GM20431 (cell line): ENCODE data around the gene TXNRD1.
"Not testable (repeated sequence)": the region's sequence is repeated elsewhere in the genome, so short reads cannot be mapped to it uniquely, and the experiment has no call there.

ENCODE experiments used
- in situ Hi-C: fragments of 300-500 bp; cut with MseI, MboI; formaldehyde crosslinking; loops from one replicate; pipeline ENCODE4 v1.15.0; 2020; ENCODE audit warnings: low sequenced_read_pairs; ENCODE audit not compliant: unreplicated experiment

The TXNRD1 gene

DNA sequence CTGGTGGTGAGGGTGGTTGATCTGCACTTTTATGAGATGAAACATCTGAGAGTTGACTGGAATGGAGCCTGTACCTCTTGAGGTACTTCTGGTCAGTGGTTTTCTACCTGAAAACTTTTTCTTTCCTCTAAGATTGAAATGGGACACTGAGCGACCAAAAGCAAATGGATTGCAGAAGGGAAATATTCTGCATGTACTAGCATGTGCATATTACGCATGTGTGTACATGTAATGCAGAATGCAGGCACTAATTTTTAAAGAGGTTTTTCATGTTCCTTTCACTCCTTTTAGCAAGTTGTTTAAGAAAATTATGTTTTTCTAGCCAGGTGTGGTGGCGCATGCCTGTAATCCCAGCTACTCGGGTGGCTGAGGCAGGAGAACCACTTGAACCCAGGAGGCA, 59.2 kb downstream of the TXNRD1 start:
- in situ Hi-C loops, result no loop called here

DNA sequence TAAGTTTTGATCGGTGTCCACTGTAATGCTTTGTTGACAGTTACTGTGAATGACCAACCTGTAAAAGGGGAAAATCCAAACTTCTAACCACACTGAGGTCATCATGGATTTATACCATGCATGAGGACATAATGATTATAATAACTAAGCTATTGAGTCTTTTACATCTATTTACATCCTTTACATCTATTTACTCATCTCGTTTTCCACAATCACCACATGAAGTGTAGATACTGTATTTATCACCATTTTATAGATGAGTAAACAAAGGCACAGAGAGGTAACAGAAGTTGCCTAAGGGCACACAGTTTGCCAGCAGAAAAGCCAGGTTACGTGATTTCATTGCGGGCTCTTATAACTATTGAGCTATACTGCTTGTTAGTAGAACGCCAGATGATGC, 60.1 kb downstream of the TXNRD1 start:
- in situ Hi-C loops, result no loop called here

DNA sequence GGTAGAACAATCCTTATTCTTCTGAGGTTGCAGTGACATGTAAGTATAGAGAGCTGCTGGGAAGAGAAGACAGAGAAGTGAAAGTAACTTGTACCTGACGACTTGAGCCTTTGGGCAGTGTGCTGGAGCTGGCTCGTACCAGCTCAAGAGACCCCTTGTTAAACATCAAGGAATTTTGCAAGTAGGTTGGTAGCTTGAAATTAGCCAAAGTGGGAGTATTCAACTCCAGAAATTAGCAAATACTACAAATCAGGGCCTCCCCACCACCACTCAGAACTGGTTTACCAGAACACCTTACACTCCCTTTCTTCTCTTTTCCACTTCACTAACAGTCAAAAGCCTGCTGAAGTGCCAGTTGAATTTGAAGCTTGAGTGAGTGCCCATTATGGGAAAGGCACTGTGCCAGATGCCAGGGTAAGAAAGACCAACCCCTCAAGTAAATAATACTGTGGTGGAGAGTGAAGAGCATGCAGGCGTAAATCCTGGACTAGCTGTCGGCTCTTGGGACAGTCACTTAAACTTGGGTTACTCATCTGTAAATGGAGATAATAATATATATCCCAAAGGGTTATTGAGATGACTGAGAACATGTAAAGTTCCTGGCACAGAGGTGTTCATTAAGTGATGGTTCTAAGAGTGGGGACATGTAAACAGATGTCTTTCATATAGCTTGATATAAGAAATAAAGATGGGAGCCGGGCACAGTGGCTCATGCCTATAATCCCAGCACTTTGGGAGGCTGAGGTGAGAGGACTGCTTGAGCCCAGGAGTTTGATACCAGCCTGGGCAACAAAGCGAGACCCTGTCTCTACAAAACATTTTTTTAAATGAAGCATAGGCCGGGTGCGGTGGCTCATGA, 60.9 kb downstream of the TXNRD1 start:
- in situ Hi-C loops, result no loop called here

DNA sequence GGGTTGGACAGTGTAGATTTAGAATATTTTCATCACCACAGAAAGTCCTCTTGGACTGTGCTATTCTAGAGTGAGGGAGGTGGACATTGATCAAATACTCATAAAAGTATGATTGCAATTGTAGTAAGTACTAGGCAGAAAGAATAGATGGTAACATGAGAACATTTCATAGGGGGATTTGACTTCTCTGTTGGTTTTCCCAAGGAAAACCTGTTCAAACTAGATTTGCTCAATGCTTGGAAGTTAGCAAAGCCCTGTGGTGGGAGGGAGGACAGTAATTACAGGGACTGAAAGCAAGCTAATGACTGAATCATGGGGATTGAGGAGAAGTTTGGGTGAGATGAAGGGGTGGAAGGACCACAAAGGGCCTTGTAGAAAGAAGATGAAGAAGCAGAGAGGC, 63.6 kb downstream of the TXNRD1 start:
- in situ Hi-C loops, result no loop called here

DNA sequence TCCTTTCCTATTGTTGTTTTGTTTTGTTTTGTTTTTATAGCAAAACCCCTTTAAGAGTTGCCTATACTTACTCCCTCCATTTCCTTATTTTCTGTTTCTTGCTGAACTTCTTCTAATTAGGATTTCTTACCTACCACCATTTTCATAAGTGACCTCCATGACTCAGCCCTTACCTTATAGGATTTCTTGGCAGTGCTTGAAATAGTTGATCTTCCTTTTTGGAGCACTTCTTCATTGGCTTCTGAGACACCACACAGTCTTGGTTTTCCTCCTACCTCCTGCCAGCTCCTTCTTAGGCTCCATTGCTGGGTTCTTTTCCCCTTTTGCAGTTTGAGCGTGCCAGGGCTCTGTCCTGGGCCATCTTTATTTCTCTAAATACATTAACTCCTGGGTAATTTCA, 64.5 kb downstream of the TXNRD1 start:
- in situ Hi-C loops, result no loop called here

DNA sequence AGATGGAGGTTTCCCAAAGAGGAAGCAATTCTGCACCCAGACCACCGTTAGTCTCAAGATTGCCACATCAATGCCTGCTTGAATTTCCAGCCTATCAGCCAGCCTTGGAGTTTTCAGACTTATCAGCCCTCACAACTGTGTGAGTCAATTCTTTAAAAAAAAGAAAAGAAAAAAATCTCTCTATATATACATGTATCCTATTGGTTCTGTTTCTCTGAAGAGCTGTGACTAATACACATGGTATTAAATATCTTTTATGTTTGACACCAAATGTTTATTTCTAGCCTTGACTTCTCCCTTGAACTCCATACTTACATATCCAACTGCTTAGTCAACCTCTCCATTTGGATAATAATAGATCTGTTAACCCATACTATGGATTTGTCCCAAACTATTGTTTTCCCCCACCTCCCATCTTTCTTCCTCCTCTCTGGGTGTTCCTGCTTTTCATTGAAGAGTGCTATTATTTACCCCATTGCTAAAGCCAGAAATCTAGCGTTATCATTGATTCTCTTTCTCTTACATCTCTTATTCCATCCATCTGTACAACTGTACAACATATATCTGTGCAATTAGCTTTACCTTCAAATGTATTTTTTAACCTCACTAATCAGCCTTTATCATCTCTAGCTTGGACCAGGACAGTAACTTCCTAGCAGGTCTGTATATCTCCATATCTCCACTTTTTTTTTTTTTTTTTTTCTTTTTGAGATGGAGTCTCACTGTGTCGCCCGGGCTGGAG, 65.3 kb downstream of the TXNRD1 start:
- in situ Hi-C loops, result no loop called here

DNA sequence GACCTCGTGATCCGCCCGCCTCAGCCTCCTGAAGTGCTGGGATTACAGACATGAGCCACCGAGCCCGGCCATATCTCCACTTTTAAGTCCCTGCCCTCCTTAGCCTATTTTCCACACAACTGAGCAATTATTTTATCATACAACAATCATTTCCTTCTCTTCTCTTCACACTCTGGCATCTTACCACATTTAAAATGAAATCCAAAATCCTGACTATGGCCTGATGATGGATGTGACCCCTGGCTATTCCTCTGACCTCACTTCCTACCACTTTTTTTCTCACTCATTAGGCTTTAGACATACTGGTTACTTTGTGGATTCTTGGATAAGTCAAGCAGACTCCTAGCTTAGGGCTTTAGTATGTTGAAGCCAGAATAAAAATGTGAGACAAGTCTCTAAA, 66.1 kb downstream of the TXNRD1 start:
- in situ Hi-C loops, result no loop called here

DNA sequence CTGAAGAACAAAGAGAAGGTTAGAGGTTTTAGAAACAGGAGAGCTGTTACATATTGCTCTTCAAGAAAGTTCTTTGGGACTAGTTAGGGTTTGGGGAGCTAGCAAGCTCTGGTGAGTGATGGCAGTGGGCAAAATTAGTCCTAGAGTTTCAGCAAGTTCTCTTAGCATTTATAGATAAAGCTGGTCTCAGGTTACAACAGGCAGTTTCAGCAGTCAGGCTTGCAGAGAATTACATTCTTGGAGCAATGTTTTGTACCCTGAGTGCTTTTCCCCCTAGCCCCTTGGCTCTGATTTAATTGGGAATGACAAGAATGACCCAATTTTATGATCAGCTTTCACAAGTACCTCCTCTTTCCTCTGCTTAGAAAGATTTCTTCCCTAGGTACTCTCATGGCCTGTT, 66.5 kb downstream of the TXNRD1 start:
- in situ Hi-C loops, result no loop called here

DNA sequence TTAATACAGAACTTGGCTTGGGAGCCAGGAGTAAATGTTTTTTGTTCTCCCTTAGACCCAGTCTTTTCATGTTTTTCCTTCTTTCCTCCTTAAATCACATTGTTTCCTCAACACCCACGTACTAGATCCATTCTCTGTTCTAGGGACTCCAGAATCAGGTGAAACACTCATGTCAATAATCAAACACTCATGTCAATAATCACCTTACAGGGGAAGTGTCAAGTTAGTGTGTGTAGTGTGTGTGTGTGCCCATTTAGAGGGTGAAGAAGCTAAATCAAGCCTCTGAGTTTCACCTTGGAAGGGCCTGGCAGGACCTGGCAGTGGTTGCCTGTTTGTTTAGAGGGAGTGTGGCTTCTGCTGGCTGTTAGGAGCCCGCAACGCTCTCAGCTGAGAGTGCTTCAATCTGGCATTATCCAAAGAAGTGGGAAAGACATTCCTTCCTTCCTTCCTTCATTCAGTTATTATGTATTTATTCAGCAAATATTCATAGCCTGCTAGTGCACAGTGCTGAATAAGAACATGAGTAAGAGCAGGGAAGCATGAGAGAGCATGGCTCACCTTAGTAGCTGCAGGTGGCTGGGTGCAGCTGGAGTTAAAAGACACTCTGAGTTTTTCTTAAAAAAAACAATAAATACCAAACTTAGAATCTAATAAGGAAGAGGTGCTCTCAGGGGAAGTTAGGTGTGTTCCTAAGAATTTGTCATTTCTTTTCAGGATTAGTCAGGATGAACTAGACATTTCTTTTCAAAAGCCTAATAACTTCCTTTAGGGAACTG, 70.3 kb downstream of the TXNRD1 start:
- in situ Hi-C loops, result no loop called here

DNA sequence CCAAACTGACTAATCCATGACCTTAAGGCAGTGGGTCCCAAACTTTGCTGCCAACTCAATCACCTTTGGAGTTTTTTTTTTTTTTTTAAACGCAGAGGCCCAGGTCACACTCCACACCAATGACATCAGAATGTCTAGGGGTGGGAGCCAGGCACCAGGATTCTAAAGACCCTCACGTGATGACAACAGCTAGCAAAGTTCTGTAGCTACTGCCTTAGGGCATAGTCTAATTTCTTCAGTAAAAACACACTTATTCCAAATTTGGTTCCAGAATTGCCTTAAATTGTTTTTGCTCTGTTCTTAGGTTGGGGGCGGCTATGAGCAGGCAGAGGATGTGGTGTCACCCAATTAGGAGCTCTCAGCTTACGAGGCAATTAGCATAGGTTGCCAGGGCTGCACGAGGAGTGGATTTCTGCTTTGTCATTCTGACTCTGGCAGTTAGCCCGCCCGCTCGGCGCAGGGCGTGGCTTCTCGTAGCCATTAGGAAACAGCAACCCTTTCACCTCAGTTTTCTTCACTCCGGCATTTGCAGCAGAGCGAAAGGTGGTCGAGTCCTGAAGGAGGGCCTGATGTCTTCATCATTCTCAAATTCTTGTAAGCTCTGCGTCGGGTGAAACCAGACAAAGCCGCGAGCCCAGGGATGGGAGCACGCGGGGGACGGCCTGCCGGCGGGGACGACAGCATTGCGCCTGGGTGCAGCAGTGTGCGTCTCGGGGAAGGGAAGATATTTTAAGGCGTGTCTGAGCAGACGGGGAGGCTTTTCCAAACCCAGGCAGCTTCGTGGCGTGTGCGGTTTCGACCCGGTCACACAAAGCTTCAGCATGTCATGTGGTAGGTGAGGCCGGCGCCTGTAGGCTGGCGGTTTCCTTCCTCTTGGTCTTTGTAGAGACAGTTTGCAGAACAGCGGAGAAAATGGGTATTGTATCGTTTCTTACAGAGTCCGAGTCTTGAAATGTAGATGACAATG, 71.2 kb downstream of the TXNRD1 start:
- in situ Hi-C loops, result no loop called here

DNA sequence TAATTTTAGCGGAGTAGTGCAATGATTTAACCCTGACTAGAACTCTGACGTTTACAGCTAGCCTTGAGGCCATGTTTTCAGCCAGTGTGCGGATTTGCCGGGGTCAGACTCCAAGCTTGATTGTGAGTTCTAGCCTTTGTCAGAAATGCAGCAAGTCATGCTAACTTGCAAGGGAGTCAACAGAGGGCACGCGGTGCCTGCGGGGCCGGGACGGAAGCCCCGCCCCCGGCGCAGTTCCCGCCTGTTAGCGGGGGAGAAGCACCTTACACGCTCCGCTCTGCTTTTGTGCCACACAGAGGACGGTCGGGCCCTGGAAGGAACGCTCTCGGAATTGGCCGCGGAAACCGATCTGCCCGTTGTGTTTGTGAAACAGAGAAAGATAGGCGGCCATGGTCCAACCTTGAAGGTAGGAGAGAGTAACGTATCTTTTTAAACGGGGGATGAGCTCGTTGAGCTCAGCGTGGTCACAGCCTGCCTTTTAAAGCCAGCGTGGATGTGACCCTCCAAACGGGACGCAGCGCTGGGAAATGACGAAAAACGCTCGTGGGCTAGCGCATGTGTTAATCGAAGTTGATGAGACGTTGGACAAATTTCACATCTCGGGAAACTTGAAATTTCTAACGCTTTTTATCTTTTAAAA, 73.2 kb downstream of the TXNRD1 start:
- in situ Hi-C loops, result no loop called here

DNA sequence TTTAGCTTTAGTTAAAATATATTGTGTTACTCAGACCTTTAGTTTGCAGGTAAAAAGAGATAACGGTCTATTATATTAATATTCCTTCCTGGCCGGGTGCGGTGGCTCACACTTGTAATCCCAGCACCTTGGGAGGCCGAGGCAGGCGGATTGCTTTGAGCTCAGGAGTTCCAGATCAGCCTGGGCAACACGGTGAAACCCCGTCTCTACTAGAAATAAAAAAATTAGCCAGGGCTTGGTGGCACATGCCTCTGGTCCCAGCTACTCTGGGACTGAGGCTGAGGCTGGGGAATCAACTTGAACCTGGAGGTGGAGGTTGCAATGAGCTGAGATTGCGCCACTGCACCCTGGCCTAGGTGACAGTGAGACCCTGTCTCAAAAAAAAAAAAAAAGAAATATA, 74.7 kb downstream of the TXNRD1 start:
- in situ Hi-C loops, result no loop called here

DNA sequence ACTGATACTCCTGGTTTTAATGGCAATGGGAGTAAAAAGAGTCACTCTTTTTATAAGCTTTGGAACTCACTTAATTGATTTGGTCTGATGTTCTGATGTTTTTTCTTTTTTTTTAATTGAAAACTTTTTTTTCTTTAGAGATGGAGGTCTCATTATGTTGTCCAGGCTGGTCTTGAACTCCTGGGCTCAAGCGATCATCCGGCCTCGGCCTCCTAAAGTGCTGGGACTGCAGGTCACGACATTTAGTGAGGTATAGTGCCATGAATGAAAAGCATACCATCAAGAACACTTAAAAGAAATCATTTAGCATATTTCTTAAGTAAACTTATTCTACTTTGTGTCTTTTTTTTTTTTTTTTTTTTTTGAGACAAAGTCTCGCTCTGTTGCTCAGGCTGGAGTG, 75.3 kb downstream of the TXNRD1 start:
- in situ Hi-C loops, result no loop called here

DNA sequence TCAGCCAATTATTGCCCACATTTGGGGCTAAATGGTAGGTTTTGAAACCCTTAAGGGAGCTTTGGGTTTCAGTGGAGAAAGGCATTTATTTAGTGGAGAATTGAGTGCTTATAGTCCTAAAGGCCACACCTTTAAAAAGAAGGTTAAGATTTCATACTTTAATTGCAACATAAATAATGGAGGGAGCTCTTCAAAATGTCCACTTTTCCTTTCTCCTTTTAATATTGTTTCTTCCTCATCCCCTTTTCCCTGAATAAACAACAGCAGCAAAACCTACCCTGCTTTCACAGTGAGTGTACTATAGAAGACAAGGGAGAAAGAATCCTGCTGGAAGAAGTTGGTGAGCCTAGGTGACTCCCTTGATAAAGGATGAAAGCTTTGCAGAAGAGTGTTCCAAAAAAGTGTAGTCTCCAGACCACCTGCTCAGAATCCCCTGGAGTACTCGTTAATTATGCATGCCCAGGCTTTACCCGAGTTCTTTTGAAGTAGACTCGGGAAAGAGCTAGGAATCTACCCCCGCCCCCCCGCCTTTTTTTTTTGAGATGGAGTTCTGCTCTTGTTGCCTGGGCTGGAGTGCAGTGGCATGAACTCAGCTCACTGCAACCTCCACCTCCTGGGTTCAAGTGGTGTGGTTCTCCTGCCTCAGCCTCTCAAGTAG, 76.4 kb downstream of the TXNRD1 start:
- in situ Hi-C loops, result no loop called here

DNA sequence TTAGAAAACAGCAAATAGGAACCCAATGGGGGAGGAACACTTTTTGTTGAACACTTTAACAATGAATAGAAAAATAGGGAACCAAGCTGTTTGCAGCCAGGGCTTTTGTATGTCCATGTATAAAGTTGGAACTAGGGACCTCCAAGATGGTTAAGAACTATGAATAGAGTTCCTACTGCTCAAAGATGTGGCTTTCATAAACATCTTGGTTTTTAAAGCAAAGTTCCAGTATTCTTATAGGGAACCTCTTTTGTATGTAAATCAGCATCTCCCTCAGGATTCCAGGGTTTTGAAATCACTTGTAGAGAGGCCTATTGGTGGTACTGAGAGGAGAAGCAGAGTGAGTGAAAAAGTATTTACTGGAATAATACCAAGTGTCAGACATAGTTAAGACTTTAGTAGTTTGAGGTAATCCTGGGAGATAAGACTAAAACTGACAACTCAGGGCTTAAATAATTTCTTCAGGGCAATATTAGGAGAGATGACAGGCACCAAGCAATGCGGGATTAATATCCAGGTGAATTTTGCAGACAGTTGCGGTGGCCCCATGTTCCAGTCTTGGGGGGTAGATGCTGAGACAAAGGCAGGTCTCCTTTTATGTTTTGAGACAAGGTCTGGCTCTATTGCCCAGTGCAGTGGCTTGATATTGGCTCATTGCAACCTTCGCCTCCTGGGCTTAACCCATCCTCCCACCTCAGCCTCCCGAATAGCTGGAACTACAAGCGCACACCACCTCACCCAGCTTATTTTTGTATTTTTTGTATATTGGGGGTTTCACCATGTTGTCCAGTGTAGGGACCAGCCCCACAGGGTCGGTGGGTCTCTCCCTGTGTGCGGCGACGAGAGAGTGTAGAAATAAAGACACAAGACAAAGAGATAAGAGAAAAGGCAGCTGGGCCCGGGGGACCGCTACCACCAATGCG, 77.6 kb downstream of the TXNRD1 start:
- in situ Hi-C loops, result no loop called here

DNA sequence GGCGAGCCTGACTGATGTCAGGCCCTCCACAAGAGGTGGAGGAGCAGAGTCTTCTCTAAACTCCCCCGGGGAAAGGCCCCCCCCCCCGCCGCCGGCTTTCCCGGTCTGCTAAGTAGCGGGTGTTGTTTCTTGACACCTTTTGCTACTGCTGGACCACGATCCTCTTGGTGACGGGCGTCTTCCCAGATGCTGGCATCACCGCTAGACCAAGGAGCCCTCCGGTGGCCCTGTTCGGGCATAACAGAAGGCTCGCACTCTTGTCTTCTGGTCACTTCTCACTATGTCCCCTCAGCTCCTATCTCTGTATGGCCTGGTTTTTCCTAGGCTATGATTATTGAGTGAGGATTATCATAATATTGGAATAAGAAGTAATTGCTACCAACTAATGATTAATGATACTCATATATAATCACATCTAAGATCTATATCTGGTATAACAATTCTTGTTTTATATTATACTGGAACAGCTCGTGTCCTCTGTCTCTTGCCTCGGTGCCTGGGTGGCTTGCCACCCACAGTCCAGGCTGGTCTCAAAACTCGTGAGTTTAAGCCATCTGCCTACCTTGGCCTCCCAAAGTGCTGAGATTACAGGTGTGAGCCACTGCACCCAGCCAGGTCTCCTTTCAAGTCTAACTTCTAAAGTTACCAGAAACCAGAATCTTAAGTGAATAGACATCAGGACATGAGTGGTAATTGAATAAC, 78.7 kb downstream of the TXNRD1 start:
- in situ Hi-C loops, result not testable (repeated sequence)
